ENCODE data around the gene PRDM10.

Gene PRDM10

GRCh38 chr11:129992161-129992944 is 10.3 kb downstream of the PRDM10 start:
- H3K9me3 ChIP-seq (ENCODE audit: control insufficient read depth, insufficient read depth, low read length) = no peaks in the 10 kb centered on the region
- H3K4me3 ChIP-seq (ENCODE audit: low read depth, low read length) = no peak overlapping the region
- H3K27me3 ChIP-seq (ENCODE audit: control insufficient read depth, insufficient read depth, low read length) = no peaks in the 10 kb centered on the region
- H3K9ac ChIP-seq (ENCODE audit: low read depth, low read length) = no peak overlapping the region
- no peaks in the 10 kb centered on the region for H3K4me1 ChIP-seq (ENCODE audit: control insufficient read depth, insufficient read depth, low read length)
- no peaks in the 10 kb centered on the region for H3K36me3 ChIP-seq (ENCODE audit: control insufficient read depth, insufficient read depth, low read length)

GRCh38 chr11:129989149-129989813 is 13.4 kb downstream of the PRDM10 start:
- Histone ChIP-seq H3K9me3 (ENCODE audit: control insufficient read depth, insufficient read depth, low read length) (no peaks in the 10 kb centered on the region), H3K27me3 (ENCODE audit: control insufficient read depth, insufficient read depth, low read length) (no peaks in the 10 kb centered on the region), H3K4me1 (ENCODE audit: control insufficient read depth, insufficient read depth, low read length) (no peaks in the 10 kb centered on the region), H3K36me3 (ENCODE audit: control insufficient read depth, insufficient read depth, low read length) (no peaks in the 10 kb centered on the region), H3K9ac (ENCODE audit: low read depth, low read length) (no peak overlapping the region), H3K4me3 (ENCODE audit: low read depth, low read length) (no peak overlapping the region)

- Histone ChIP-seq H3K4me3 (ENCODE audit: low read depth, low read length) (no peak overlapping the region), H3K9me3 (ENCODE audit: control insufficient read depth, insufficient read depth, low read length) (no peaks in the 10 kb centered on the region), H3K9ac (ENCODE audit: low read depth, low read length) (no peak overlapping the region), H3K36me3 (ENCODE audit: control insufficient read depth, insufficient read depth, low read length) (no peaks in the 10 kb centered on the region), H3K27me3 (ENCODE audit: control insufficient read depth, insufficient read depth, low read length) (no peaks in the 10 kb centered on the region), H3K4me1 (ENCODE audit: control insufficient read depth, insufficient read depth, low read length) (no peaks in the 10 kb centered on the region)
Measured at GRCh38 chr11:129987950-129988349, 14.7 kb downstream of the PRDM10 start.

GRCh38 chr11:129985823-129986222 is 16.8 kb downstream of the PRDM10 start:
- no peaks in the 10 kb centered on the region for H3K27me3 ChIP-seq (ENCODE audit: control insufficient read depth, insufficient read depth, low read length)
- no peaks in the 10 kb centered on the region for H3K9me3 ChIP-seq (ENCODE audit: control insufficient read depth, insufficient read depth, low read length)
- H3K36me3 ChIP-seq (ENCODE audit: control insufficient read depth, insufficient read depth, low read length) = no peaks in the 10 kb centered on the region
- no peak overlapping the region for H3K9ac ChIP-seq (ENCODE audit: low read depth, low read length)
- no peaks in the 10 kb centered on the region for H3K4me1 ChIP-seq (ENCODE audit: control insufficient read depth, insufficient read depth, low read length)
- no peak overlapping the region for H3K4me3 ChIP-seq (ENCODE audit: low read depth, low read length)

GRCh38 chr11:129980086-129980485 is 22.5 kb downstream of the PRDM10 start:
- H3K9me3 ChIP-seq (ENCODE audit: control insufficient read depth, insufficient read depth, low read length) = no peaks in the 10 kb centered on the region
- H3K36me3 ChIP-seq (ENCODE audit: control insufficient read depth, insufficient read depth, low read length) = no peaks in the 10 kb centered on the region
- no peak overlapping the region for H3K9ac ChIP-seq (ENCODE audit: low read depth, low read length)
- H3K27me3 ChIP-seq (ENCODE audit: control insufficient read depth, insufficient read depth, low read length) = no peaks in the 10 kb centered on the region
- no peaks in the 10 kb centered on the region for H3K4me1 ChIP-seq (ENCODE audit: control insufficient read depth, insufficient read depth, low read length)
- H3K4me3 ChIP-seq (ENCODE audit: low read depth, low read length) = no peak overlapping the region

GRCh38 chr11:129979046-129979605 is 23.5 kb downstream of the PRDM10 start:
- no peak overlapping the region for H3K4me3 ChIP-seq (ENCODE audit: low read depth, low read length)
- no peaks in the 10 kb centered on the region for H3K27me3 ChIP-seq (ENCODE audit: control insufficient read depth, insufficient read depth, low read length)
- H3K9me3 ChIP-seq (ENCODE audit: control insufficient read depth, insufficient read depth, low read length) = no peaks in the 10 kb centered on the region
- H3K36me3 ChIP-seq (ENCODE audit: control insufficient read depth, insufficient read depth, low read length) = no peaks in the 10 kb centered on the region
- no peaks in the 10 kb centered on the region for H3K4me1 ChIP-seq (ENCODE audit: control insufficient read depth, insufficient read depth, low read length)
- no peak overlapping the region for H3K9ac ChIP-seq (ENCODE audit: low read depth, low read length)

- no peaks in the 10 kb centered on the region for H3K27me3 ChIP-seq (ENCODE audit: control insufficient read depth, insufficient read depth, low read length)
- H3K4me1 ChIP-seq (ENCODE audit: control insufficient read depth, insufficient read depth, low read length) = no peaks in the 10 kb centered on the region
Measured at GRCh38 chr11:129978447-129978846, 24.2 kb downstream of the PRDM10 start.

GRCh38 chr11:129976328-129976727 is 26.3 kb downstream of the PRDM10 start:
- Histone ChIP-seq H3K9ac (ENCODE audit: low read depth, low read length) (no peak overlapping the region), H3K4me3 (ENCODE audit: low read depth, low read length) (no peak overlapping the region), H3K9me3 (ENCODE audit: control insufficient read depth, insufficient read depth, low read length) (no peaks in the 10 kb centered on the region), H3K27me3 (ENCODE audit: control insufficient read depth, insufficient read depth, low read length) (no peaks in the 10 kb centered on the region), H3K36me3 (ENCODE audit: control insufficient read depth, insufficient read depth, low read length) (no peaks in the 10 kb centered on the region), H3K4me1 (ENCODE audit: control insufficient read depth, insufficient read depth, low read length) (peaks cover 4% of the 10 kb centered on the region)

More at GRCh38 chr11:129978447-129978846, 24.2 kb downstream of the PRDM10 start:
- H3K9ac ChIP-seq (ENCODE audit: low read depth, low read length) = no peak overlapping the region
- H3K9me3 ChIP-seq (ENCODE audit: control insufficient read depth, insufficient read depth, low read length) = no peaks in the 10 kb centered on the region
- H3K4me3 ChIP-seq (ENCODE audit: low read depth, low read length) = no peak overlapping the region
- H3K36me3 ChIP-seq (ENCODE audit: control insufficient read depth, insufficient read depth, low read length) = no peaks in the 10 kb centered on the region

GRCh38 chr11:129975543-129975942 is 27.1 kb downstream of the PRDM10 start:
- Histone ChIP-seq H3K4me3 (ENCODE audit: low read depth, low read length) (no peak overlapping the region), H3K9me3 (ENCODE audit: control insufficient read depth, insufficient read depth, low read length) (no peaks in the 10 kb centered on the region), H3K27me3 (ENCODE audit: control insufficient read depth, insufficient read depth, low read length) (no peaks in the 10 kb centered on the region), H3K36me3 (ENCODE audit: control insufficient read depth, insufficient read depth, low read length) (no peaks in the 10 kb centered on the region), H3K9ac (ENCODE audit: low read depth, low read length) (no peak overlapping the region), H3K4me1 (ENCODE audit: control insufficient read depth, insufficient read depth, low read length) (peaks cover 4% of the 10 kb centered on the region)

GRCh38 chr11:129974672-129975071 is 28.0 kb downstream of the PRDM10 start:
- H3K9ac ChIP-seq (ENCODE audit: low read depth, low read length) = no peak overlapping the region
- no peaks in the 10 kb centered on the region for H3K36me3 ChIP-seq (ENCODE audit: control insufficient read depth, insufficient read depth, low read length)
- H3K4me3 ChIP-seq (ENCODE audit: low read depth, low read length) = no peak overlapping the region
- H3K9me3 ChIP-seq (ENCODE audit: control insufficient read depth, insufficient read depth, low read length) = no peaks in the 10 kb centered on the region
- peaks cover 4% of the 10 kb centered on the region for H3K4me1 ChIP-seq (ENCODE audit: control insufficient read depth, insufficient read depth, low read length)
- H3K27me3 ChIP-seq (ENCODE audit: control insufficient read depth, insufficient read depth, low read length) = no peaks in the 10 kb centered on the region

GRCh38 chr11:129974237-129974636 is 28.4 kb downstream of the PRDM10 start:
- no peaks in the 10 kb centered on the region for H3K36me3 ChIP-seq (ENCODE audit: control insufficient read depth, insufficient read depth, low read length)
- H3K27me3 ChIP-seq (ENCODE audit: control insufficient read depth, insufficient read depth, low read length) = no peaks in the 10 kb centered on the region
- H3K9ac ChIP-seq (ENCODE audit: low read depth, low read length) = no peak overlapping the region
- peaks cover 4% of the 10 kb centered on the region for H3K4me1 ChIP-seq (ENCODE audit: control insufficient read depth, insufficient read depth, low read length)
- no peak overlapping the region for H3K4me3 ChIP-seq (ENCODE audit: low read depth, low read length)
- H3K9me3 ChIP-seq (ENCODE audit: control insufficient read depth, insufficient read depth, low read length) = no peaks in the 10 kb centered on the region

- no peaks in the 10 kb centered on the region for H3K9me3 ChIP-seq (ENCODE audit: control insufficient read depth, insufficient read depth, low read length)
- H3K4me1 ChIP-seq (ENCODE audit: control insufficient read depth, insufficient read depth, low read length) = peaks cover 4% of the 10 kb centered on the region
- H3K27me3 ChIP-seq (ENCODE audit: control insufficient read depth, insufficient read depth, low read length) = no peaks in the 10 kb centered on the region
- no peak overlapping the region for H3K4me3 ChIP-seq (ENCODE audit: low read depth, low read length)
- H3K9ac ChIP-seq (ENCODE audit: low read depth, low read length) = no peak overlapping the region
- no peaks in the 10 kb centered on the region for H3K36me3 ChIP-seq (ENCODE audit: control insufficient read depth, insufficient read depth, low read length)
Measured at GRCh38 chr11:129973809-129974208, 28.8 kb downstream of the PRDM10 start.

Measured in iPS-15b (cell line).